Measurements from ENCODE around the gene GPC5. TPM values are rescaled to one million over a fixed set of nuclear protein-coding genes. Genes with fewer than 3 reads are reported as not detected.

GPC5 gene
- total and polyA plus RNA-seq, 2 donors, result 0.25 to 0.28 TPM

GRCh38 chr13:92355213-92355612 is 956.8 kb downstream of the GPC5 start:
- peaks cover 0 to 5% of the 10 kb centered on the region in 2 donors for H3K9me3 ChIP-seq (ENCODE audit: control insufficient read depth in 2 of 2, insufficient read depth in 1 of 2, low read length in 1 of 2)
- H3K4me3 ChIP-seq (ENCODE audit: low read length in 2 of 2), result no peak overlapping the region
- no peak for DNase-seq (ENCODE audit: low read depth in 6 of 9, low spot score in 9 of 9)
- H3K36me3 ChIP-seq (ENCODE audit: control insufficient read depth in 2 of 2, insufficient read depth in 2 of 2, low read length in 1 of 2), result no peaks in the 10 kb centered on the region
- H3K27me3 ChIP-seq (ENCODE audit: control insufficient read depth in 2 of 2, insufficient read depth in 1 of 2, low read length in 1 of 2), result no peaks in the 10 kb centered on the region
- H3K27ac ChIP-seq (ENCODE audit: low read depth in 1 of 2, low read length in 1 of 2), result no peak overlapping the region
- no peaks in the 10 kb centered on the region for H3K4me1 ChIP-seq (ENCODE audit: control insufficient read depth in 2 of 2, insufficient read depth in 2 of 2, low read length in 2 of 2)
- WGBS, result 77% methylated on average over 1 of the region's 1 CpG

DNA sequence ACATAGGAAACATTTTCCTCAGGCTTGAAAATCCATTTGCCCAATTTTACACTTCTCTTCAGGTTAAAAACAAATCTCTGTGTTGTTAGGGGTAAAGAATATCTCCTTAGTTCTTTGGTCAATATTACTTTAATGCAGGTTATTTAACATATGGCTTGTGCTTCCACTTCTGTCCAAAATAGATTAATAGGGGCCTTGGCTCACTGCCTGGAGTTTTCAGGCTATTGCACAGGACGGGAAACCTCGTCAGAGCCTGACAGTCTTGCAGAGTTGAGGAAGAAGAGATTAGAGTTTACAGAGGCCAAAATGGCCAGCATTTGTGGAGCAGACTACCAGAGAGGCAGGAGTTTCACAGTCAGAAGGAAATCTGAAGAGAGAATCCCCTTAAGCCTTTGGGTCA is 964.3 kb downstream of the GPC5 start:
- Histone ChIP-seq H3K9me3 (ENCODE audit: control insufficient read depth in 2 of 2, insufficient read depth in 1 of 2, low read length in 1 of 2) (peaks cover 0 to 5% of the 10 kb centered on the region in 2 donors), H3K27ac (ENCODE audit: low read depth in 1 of 2, low read length in 1 of 2) (no peak overlapping the region), H3K36me3 (ENCODE audit: control insufficient read depth in 2 of 2, insufficient read depth in 2 of 2, low read length in 1 of 2) (no peaks in the 10 kb centered on the region), H3K4me3 (ENCODE audit: low read length in 2 of 2) (no peak overlapping the region), H3K4me1 (ENCODE audit: control insufficient read depth in 2 of 2, insufficient read depth in 2 of 2, low read length in 2 of 2) (no peaks in the 10 kb centered on the region), H3K27me3 (ENCODE audit: control insufficient read depth in 2 of 2, insufficient read depth in 1 of 2, low read length in 1 of 2) (no peaks in the 10 kb centered on the region)
- WGBS, result 60% methylated on average over 2 of the region's 2 CpGs
- DNase-seq (ENCODE audit: low read depth in 6 of 9, low spot score in 9 of 9), result no peak

DNA sequence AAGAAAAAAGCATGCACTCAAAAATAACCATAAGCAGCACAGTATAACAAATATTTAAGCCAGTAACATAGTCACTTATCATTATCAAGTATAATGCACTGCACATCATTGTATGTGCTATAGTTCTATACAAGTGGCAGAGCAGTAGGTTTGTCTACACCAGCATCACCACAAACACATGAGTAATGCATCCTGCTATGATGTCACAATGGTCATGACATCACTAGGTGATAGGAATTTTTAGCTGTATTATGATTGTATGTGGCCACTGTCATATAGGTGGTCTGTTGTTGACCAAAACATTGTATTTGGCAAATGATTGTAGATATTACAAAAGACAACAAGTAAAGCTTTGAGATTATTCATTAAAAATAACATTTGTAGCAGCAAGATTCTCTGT is 967.5 kb downstream of the GPC5 start:
- no peak overlapping the region for H3K27ac ChIP-seq (ENCODE audit: low read depth in 1 of 2, low read length in 1 of 2)
- H3K4me1 ChIP-seq (ENCODE audit: control insufficient read depth in 2 of 2, insufficient read depth in 2 of 2, low read length in 2 of 2), result no peaks in the 10 kb centered on the region
- H3K36me3 ChIP-seq (ENCODE audit: control insufficient read depth in 2 of 2, insufficient read depth in 2 of 2, low read length in 1 of 2), result no peaks in the 10 kb centered on the region

GRCh38 chr13:92377396-92377795 is 979.0 kb downstream of the GPC5 start:
- DNase-seq (ENCODE audit: low read depth in 6 of 9, low spot score in 9 of 9), result no peak
- 96% methylated on average over 1 of the region's 1 CpG for WGBS
- H3K27me3 ChIP-seq (ENCODE audit: control insufficient read depth in 2 of 2, insufficient read depth in 1 of 2, low read length in 1 of 2), result no peaks in the 10 kb centered on the region
- H3K4me3 ChIP-seq (ENCODE audit: low read length in 2 of 2), result no peak overlapping the region
- no peaks in the 10 kb centered on the region for H3K9me3 ChIP-seq (ENCODE audit: control insufficient read depth in 2 of 2, insufficient read depth in 1 of 2, low read length in 1 of 2)
- no peaks in the 10 kb centered on the region for H3K36me3 ChIP-seq (ENCODE audit: control insufficient read depth in 2 of 2, insufficient read depth in 2 of 2, low read length in 1 of 2)
- H3K27ac ChIP-seq (ENCODE audit: low read depth in 1 of 2, low read length in 1 of 2), result no peak overlapping the region
- H3K4me1 ChIP-seq (ENCODE audit: control insufficient read depth in 2 of 2, insufficient read depth in 2 of 2, low read length in 2 of 2), result no peaks in the 10 kb centered on the region

More for the DNA sequence above, 967.5 kb downstream of the GPC5 start:
- Histone ChIP-seq H3K27me3 (ENCODE audit: control insufficient read depth in 2 of 2, insufficient read depth in 1 of 2, low read length in 1 of 2) (no peaks in the 10 kb centered on the region), H3K4me3 (ENCODE audit: low read length in 2 of 2) (no peak overlapping the region), H3K9me3 (ENCODE audit: control insufficient read depth in 2 of 2, insufficient read depth in 1 of 2, low read length in 1 of 2) (no peaks in the 10 kb centered on the region)
- DNase-seq (ENCODE audit: low read depth in 6 of 9, low spot score in 9 of 9), result no peak

GRCh38 chr13:92379371-92379770 is 981.0 kb downstream of the GPC5 start:
- Histone ChIP-seq H3K4me1 (ENCODE audit: control insufficient read depth in 2 of 2, insufficient read depth in 2 of 2, low read length in 2 of 2) (no peaks in the 10 kb centered on the region), H3K36me3 (ENCODE audit: control insufficient read depth in 2 of 2, insufficient read depth in 2 of 2, low read length in 1 of 2) (no peaks in the 10 kb centered on the region), H3K9me3 (ENCODE audit: control insufficient read depth in 2 of 2, insufficient read depth in 1 of 2, low read length in 1 of 2) (no peaks in the 10 kb centered on the region), H3K27ac (ENCODE audit: low read depth in 1 of 2, low read length in 1 of 2) (no peak overlapping the region), H3K4me3 (ENCODE audit: low read length in 2 of 2) (no peak overlapping the region), H3K27me3 (ENCODE audit: control insufficient read depth in 2 of 2, insufficient read depth in 1 of 2, low read length in 1 of 2) (no peaks in the 10 kb centered on the region)
- 54% methylated on average over 3 of the region's 3 CpGs for WGBS
- no peak for DNase-seq (ENCODE audit: low read depth in 6 of 9, low spot score in 9 of 9)

GRCh38 chr13:92384410-92384809 is 986.0 kb downstream of the GPC5 start:
- no peaks in the 10 kb centered on the region for H3K27me3 ChIP-seq (ENCODE audit: control insufficient read depth in 2 of 2, insufficient read depth in 1 of 2, low read length in 1 of 2)
- H3K4me1 ChIP-seq (ENCODE audit: control insufficient read depth in 2 of 2, insufficient read depth in 2 of 2, low read length in 2 of 2), result no peaks in the 10 kb centered on the region
- H3K9me3 ChIP-seq (ENCODE audit: control insufficient read depth in 2 of 2, insufficient read depth in 1 of 2, low read length in 1 of 2), result no peaks in the 10 kb centered on the region
- no peak for DNase-seq (ENCODE audit: low read depth in 6 of 9, low spot score in 9 of 9)
- H3K27ac ChIP-seq (ENCODE audit: low read depth in 1 of 2, low read length in 1 of 2), result no peak overlapping the region
- no peak overlapping the region for H3K4me3 ChIP-seq (ENCODE audit: low read length in 2 of 2)
- H3K36me3 ChIP-seq (ENCODE audit: control insufficient read depth in 2 of 2, insufficient read depth in 2 of 2, low read length in 1 of 2), result no peaks in the 10 kb centered on the region
- 85% methylated on average over 5 of the region's 5 CpGs for WGBS

DNA sequence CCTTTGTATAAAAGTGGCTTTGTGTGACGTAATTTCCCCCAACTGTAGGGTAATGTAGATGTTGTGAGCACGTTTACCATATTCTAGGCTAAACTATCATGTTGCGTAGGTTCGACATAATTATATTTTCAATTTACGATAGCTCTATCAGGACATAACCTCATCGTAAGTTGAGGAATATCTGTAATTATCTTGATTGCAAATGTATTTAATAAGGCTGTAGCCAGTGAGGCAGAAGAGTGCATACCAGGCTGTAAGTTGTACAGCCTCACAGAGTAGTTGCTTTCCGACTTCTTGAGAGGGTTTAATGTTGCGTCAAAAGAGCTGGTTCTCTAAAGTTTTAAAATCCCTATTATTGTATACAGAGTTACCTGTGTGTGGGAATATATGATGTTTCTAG is 988.8 kb downstream of the GPC5 start:
- Histone ChIP-seq H3K36me3 (ENCODE audit: control insufficient read depth in 2 of 2, insufficient read depth in 2 of 2, low read length in 1 of 2) (no peaks in the 10 kb centered on the region), H3K9me3 (ENCODE audit: control insufficient read depth in 2 of 2, insufficient read depth in 1 of 2, low read length in 1 of 2) (no peaks in the 10 kb centered on the region), H3K4me3 (ENCODE audit: low read length in 2 of 2) (no peak overlapping the region), H3K27ac (ENCODE audit: low read depth in 1 of 2, low read length in 1 of 2) (no peak overlapping the region), H3K4me1 (ENCODE audit: control insufficient read depth in 2 of 2, insufficient read depth in 2 of 2, low read length in 2 of 2) (no peaks in the 10 kb centered on the region), H3K27me3 (ENCODE audit: control insufficient read depth in 2 of 2, insufficient read depth in 1 of 2, low read length in 1 of 2) (no peaks in the 10 kb centered on the region)
- DNase-seq (ENCODE audit: low read depth in 6 of 9, low spot score in 9 of 9), result no peak
- WGBS, result 81% methylated on average over 8 of the region's 8 CpGs

- whole genome bisulfite sequencing, result 81% methylated on average over 4 of the region's 4 CpGs
- DNase-seq (ENCODE audit: low read depth in 6 of 9, low spot score in 9 of 9), result no peak
- Histone ChIP-seq H3K27me3 (ENCODE audit: control insufficient read depth in 2 of 2, insufficient read depth in 1 of 2, low read length in 1 of 2) (no peaks in the 10 kb centered on the region), H3K36me3 (ENCODE audit: control insufficient read depth in 2 of 2, insufficient read depth in 2 of 2, low read length in 1 of 2) (no peaks in the 10 kb centered on the region), H3K9me3 (ENCODE audit: control insufficient read depth in 2 of 2, insufficient read depth in 1 of 2, low read length in 1 of 2) (no peaks in the 10 kb centered on the region), H3K27ac (ENCODE audit: low read depth in 1 of 2, low read length in 1 of 2) (no peak overlapping the region), H3K4me3 (ENCODE audit: low read length in 2 of 2) (no peak overlapping the region), H3K4me1 (ENCODE audit: control insufficient read depth in 2 of 2, insufficient read depth in 2 of 2, low read length in 2 of 2) (no peaks in the 10 kb centered on the region)
Measured at GRCh38 chr13:92390217-92390616, 991.8 kb downstream of the GPC5 start.

- no peak for DNase-seq (ENCODE audit: low read depth in 6 of 9, low spot score in 9 of 9)
- no peaks in the 10 kb centered on the region for H3K4me1 ChIP-seq (ENCODE audit: control insufficient read depth in 2 of 2, insufficient read depth in 2 of 2, low read length in 2 of 2)
- no peaks in the 10 kb centered on the region for H3K27me3 ChIP-seq (ENCODE audit: control insufficient read depth in 2 of 2, insufficient read depth in 1 of 2, low read length in 1 of 2)
- 91% methylated on average over 3 of the region's 3 CpGs for WGBS
- H3K4me3 ChIP-seq (ENCODE audit: low read length in 2 of 2), result no peak overlapping the region
- no peak overlapping the region for H3K27ac ChIP-seq (ENCODE audit: low read depth in 1 of 2, low read length in 1 of 2)
- no peaks in the 10 kb centered on the region for H3K9me3 ChIP-seq (ENCODE audit: control insufficient read depth in 2 of 2, insufficient read depth in 1 of 2, low read length in 1 of 2)
- no peaks in the 10 kb centered on the region for H3K36me3 ChIP-seq (ENCODE audit: control insufficient read depth in 2 of 2, insufficient read depth in 2 of 2, low read length in 1 of 2)
Measured at GRCh38 chr13:92403606-92404005, 1005.2 kb downstream of the GPC5 start.

- H3K4me3 ChIP-seq (ENCODE audit: low read length in 2 of 2), result no peak overlapping the region
- no peaks in the 10 kb centered on the region for H3K9me3 ChIP-seq (ENCODE audit: control insufficient read depth in 2 of 2, insufficient read depth in 1 of 2, low read length in 1 of 2)
- H3K27me3 ChIP-seq (ENCODE audit: control insufficient read depth in 2 of 2, insufficient read depth in 1 of 2, low read length in 1 of 2), result no peaks in the 10 kb centered on the region
- 92% methylated on average over 7 of the region's 7 CpGs for WGBS
- no peaks in the 10 kb centered on the region for H3K4me1 ChIP-seq (ENCODE audit: control insufficient read depth in 2 of 2, insufficient read depth in 2 of 2, low read length in 2 of 2)
- no peaks in the 10 kb centered on the region for H3K36me3 ChIP-seq (ENCODE audit: control insufficient read depth in 2 of 2, insufficient read depth in 2 of 2, low read length in 1 of 2)
- DNase-seq (ENCODE audit: low read depth in 6 of 9, low spot score in 9 of 9), result no peak
- H3K27ac ChIP-seq (ENCODE audit: low read depth in 1 of 2, low read length in 1 of 2), result no peak overlapping the region
Measured at GRCh38 chr13:92407858-92408257, 1009.4 kb downstream of the GPC5 start.

All from thymus (tissue), 11 donors.